Esophagus muscularis mucosa (tissue), 4 donors: ENCODE measurements around the gene ASPSCR1.

ENCODE experiments used
- EP300 ChIP-seq: sonication (generic); formaldehyde crosslinking; IDR thresholded peaks from one replicate; pipeline ENCODE4 v1.6.1; 2017; ENCODE audit warnings: antibody characterized with exemption
- POLR2A ChIP-seq: fragments of 450-650 bp; IDR thresholded peaks from one replicate; pipeline ENCODE4 v1.6.1; 2017; ENCODE audit warnings: antibody characterized with exemption, moderate library complexity, mild to moderate bottlenecking, low read depth
- POLR2AphosphoS5 ChIP-seq, 2 donors: sonication (generic); formaldehyde crosslinking; IDR thresholded peaks; one replicate each; pipeline ENCODE4 v1.6.1; 2017; ENCODE audit warnings: antibody characterized with exemption in 2 of 2
- TF ChIP-seq, protein P1 (sequence below), 3 experiments: fragments of 200-600 bp in 2 of 3; fragments of 450-650 bp in 1 of 3; sonication (generic) in 2 of 3; IDR thresholded peaks; one replicate each; pipeline ENCODE4 v1.5.1; 2017 to 2019; ENCODE audit warnings: antibody characterized with exemption in 3 of 3, mild to moderate bottlenecking in 2 of 3, moderate library complexity in 1 of 3

DNA sequence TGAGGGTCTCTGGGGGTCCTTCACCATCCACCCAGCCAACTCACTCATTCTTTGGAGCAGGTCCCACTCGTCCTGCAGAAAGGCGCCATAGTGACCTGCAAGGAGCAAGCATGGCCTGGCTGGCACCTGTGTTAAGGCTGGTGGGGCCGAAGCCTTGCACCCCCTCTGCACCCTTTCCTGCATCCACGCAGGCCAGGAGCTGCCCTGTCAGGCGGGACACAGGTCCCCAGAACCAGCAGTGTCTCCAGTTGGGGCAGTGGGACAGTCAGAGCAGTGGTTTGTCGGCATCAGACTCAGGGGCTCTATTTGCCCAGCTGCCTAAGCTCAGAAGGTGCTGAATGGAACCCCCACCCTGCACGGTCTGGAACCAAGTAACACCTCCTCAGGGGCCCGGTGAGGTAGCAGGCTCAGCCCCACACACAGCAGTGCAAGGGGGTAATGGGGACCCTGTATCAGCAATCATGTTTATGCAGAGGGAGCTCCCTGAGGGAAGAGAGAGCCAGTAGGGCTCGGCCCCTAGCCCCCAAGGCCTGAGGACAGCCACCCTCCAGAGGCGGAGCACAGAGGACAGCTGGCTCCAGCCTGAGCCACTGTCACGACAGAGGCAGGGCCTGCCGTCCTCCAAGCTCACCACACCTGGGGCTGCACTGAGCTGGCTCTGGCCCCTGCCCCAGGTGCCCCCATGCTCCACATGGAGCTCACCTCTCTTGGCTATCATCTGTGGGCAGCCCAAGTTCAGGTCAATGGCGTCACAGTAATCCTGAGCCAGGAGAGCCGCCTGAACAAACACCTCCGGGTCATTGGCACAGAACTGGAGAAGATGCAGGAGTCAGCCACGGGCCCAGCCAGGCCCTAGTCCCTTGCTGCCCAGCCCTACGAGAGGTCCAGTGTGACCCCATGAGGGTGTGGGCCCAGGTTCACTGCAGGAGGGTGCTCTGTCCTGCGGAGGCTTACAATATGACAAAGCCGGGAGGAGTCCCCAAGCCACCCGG lies 86.3 kb downstream of the ASPSCR1 start:
- TF ChIP-seq, protein P1, sequence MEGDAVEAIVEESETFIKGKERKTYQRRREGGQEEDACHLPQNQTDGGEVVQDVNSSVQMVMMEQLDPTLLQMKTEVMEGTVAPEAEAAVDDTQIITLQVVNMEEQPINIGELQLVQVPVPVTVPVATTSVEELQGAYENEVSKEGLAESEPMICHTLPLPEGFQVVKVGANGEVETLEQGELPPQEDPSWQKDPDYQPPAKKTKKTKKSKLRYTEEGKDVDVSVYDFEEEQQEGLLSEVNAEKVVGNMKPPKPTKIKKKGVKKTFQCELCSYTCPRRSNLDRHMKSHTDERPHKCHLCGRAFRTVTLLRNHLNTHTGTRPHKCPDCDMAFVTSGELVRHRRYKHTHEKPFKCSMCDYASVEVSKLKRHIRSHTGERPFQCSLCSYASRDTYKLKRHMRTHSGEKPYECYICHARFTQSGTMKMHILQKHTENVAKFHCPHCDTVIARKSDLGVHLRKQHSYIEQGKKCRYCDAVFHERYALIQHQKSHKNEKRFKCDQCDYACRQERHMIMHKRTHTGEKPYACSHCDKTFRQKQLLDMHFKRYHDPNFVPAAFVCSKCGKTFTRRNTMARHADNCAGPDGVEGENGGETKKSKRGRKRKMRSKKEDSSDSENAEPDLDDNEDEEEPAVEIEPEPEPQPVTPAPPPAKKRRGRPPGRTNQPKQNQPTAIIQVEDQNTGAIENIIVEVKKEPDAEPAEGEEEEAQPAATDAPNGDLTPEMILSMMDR (IDR thresholded peaks at IDR 0.05) = no peak
- TF ChIP-seq POLR2A = no peak
- no peak for TF ChIP-seq EP300
- TF ChIP-seq POLR2AphosphoS5 (IDR thresholded peaks at IDR 0.05) = no peak
